ENCODE results near the gene WNT3A. TPM values are rescaled to one million over a fixed set of nuclear protein-coding genes. Genes with fewer than 3 reads are reported as not detected.

Gene WNT3A
- total RNA-seq, 1 donor: not detected

DNA sequence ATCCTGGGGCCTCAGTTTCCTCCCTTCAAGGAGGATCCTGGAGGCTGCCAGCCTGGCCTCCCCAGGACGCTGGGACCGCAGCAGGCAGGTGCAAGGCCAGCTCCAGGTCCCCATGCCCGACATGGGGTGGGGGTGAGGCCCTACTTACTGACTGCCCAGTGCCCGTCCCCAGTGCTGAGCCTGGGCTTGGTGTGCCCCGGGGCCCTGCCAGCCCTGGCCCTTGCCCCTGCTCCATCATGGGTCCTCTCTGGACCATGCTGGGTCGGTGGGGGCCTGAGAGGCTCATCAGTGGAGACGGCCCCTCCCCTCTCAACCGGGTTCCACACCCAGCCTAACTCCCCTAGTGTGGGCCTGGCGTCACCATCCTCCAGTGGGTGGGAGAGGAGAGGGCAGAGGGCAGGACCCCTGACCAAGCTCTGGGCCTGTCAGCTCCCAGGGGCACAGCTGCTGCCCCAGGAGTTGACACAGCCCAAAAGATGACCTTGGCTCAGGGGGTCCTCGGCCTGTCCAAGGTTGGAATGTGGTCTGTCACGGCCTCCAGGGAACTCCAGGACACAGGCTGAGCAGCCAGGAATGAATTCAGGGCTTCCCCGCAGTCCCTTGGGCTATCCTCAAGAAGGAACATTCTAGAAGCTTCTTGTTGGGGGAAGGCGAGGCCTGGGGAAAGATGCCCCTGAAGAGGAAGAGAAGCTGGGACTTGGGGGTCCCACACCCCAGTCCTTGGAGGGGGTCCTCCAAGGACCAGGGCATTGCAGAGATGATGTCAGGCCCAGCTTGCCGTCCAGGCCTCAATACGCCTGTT, 58.1 kb downstream of the WNT3A start:
- H3K4me3 ChIP-seq (ENCODE audit: low read depth, low read length): no peak overlapping the region
- no peak for DNase-seq (ENCODE audit: low read depth)
- TF ChIP-seq CTCF (IDR thresholded peaks at IDR 0.05; ENCODE audit: insufficient read depth, low read depth, low read length): no peak

DNA sequence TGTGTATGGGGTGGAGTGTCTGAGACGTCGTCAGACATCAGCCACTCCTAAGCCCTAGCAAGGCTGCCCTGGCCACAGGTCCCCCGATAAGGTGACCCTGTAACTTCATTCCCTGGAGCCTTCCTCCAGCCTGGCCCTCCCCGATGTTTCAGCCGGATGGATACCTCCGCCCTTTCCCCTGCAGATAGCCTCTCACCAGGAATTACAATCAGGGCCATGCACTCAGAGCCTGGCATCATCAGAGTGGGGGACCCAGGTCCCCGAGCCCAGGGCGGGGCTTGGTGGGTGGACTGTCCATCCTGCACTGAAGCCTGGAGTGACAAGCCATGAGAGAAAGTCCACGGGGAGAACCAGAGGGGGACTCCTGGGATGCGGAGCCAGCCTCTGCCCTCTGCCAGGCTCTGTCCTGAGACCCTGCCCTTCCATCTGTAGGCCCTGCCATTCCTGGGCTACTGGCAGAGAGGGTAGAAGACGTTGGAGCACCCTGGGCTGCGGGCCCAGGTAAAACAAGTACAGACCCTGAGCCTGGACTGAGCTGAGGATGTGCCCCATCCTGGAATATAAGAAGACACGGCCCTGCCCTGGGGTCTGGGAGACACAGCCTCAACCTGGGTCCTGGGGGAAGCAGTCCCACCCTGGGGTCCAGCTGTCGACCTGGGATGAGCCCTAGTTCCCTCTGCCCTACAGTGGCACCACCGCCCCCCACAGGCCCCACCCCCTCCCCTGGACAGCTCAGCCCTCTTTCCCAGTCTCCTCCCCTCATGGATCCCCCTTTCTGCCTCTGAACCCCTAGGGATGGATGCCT, 58.9 kb downstream of the WNT3A start:
- no peak overlapping the region for H3K4me3 ChIP-seq (ENCODE audit: low read depth, low read length)
- DNase-seq (ENCODE audit: low read depth): no peak
- TF ChIP-seq CTCF (IDR thresholded peaks at IDR 0.05; ENCODE audit: insufficient read depth, low read depth, low read length): no peak

GRCh38 chr1:228066416-228066815, 59.6 kb downstream of the WNT3A start:
- DNase-seq (ENCODE audit: low read depth): no peak
- TF ChIP-seq CTCF (IDR thresholded peaks at IDR 0.05; ENCODE audit: insufficient read depth, low read depth, low read length): no peak

DNA sequence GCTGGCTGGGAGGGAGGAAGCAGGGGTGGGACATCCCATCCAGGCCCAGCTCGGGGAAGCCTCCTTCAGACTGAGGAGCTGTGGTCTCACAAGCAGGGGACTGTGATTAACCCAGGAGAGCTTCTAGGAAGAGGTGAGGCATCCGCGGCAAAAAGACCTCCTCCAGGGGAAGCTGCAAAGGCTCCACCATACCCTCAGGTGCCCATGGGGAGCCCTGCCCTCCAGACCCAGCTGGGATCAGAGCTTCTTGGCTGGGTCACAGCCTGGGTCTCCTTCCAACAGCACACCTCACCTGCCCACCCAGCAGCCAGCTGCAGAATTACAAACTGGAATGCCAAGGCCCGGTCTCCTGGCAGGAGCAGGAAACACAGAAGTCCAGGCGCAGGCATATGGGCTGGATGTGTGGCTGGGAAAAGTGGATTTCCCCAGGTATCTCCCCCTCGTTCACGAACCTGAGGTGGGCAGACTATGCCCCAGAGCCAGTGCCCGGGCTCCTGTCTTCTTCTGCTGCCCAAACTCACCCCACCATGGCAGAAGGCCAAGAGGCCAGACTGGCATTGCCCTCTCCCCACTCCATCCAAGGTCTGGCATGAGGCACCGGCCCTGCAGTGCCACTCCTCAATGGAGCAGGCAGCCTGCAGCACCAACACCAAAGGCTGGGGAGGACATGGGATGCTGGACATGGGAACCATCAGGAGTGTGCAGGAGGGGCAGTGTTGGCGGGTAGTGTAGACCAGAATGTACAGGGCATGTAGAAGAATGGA, 60.3 kb downstream of the WNT3A start:
- H3K4me3 ChIP-seq (ENCODE audit: low read depth, low read length): no peak overlapping the region
- TF ChIP-seq CTCF (IDR thresholded peaks at IDR 0.05; ENCODE audit: insufficient read depth, low read depth, low read length): no peak
- DNase-seq (ENCODE audit: low read depth): no peak

More at GRCh38 chr1:228066416-228066815, 59.6 kb downstream of the WNT3A start:
- no peak overlapping the region for H3K4me3 ChIP-seq (ENCODE audit: low read depth, low read length)

DNA sequence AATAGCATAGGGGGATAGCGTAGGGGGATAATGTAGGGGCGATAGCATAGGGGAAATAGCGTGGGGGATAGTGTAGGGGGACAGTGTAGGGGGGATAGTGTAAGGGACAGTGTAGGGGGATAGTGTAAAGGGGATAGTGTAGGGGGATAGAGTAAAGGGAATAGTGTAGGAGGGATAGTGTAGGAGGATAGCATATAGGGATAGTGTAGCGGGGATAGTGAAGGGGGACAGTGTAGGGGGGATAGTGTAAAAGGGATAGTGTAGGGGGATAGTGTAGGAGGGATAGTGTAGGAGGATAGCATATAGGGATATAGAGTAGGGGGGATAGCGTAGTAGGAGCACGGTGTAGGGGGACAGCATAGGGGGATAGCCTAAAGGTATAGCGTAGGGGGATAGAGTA, 61.6 kb downstream of the WNT3A start:
- no peak for TF ChIP-seq CTCF (IDR thresholded peaks at IDR 0.05; ENCODE audit: insufficient read depth, low read depth, low read length)
- no peak for DNase-seq (ENCODE audit: low read depth)
- H3K4me3 ChIP-seq (ENCODE audit: low read depth, low read length): no peak overlapping the region

- no peak for DNase-seq (ENCODE audit: low read depth)
- H3K4me3 ChIP-seq (ENCODE audit: low read depth, low read length): no peak overlapping the region
- TF ChIP-seq CTCF (IDR thresholded peaks at IDR 0.05; ENCODE audit: insufficient read depth, low read depth, low read length): no peak
These were observed 63.4 kb downstream of the WNT3A start for GRCh38 chr1:228070173-228070572.

Data from fibroblast of villous mesenchyme (primary cell).